B cell (primary cell): Measurements from ENCODE around the gene OGDH.

Experiments used
- CTCF ChIP-seq: fragments of 200-600 bp; IDR thresholded peaks from one replicate; pipeline ENCODE4 v1.8.0; 2022; ENCODE audit warnings: antibody characterized with exemption, mild to moderate bottlenecking
- EZH2 ChIP-seq: IDR thresholded peaks from 2 replicates; pipeline ENCODE4 v1.6.1; 2012; ENCODE audit warnings: borderline replicate concordance, low read depth, mild to moderate bottlenecking, moderate library complexity, low read length; ENCODE audit not compliant: insufficient read depth, poor library complexity, severe bottlenecking

- TF ChIP-seq CTCF (no peak), EZH2 (no peak)
Measured at GRCh38 chr7:44595934-44596635, 10.3 kb upstream of the OGDH start.
